Mesenteric fat pad (tissue), 1 donor: Measurements from ENCODE around the gene EPAS1. TPM values are rescaled to one million over a fixed set of nuclear protein-coding genes. Genes with fewer than 3 reads are reported as not detected.

Experiments
- DNase-seq: peaks from one replicate; pipeline ENCODE4 v3.0.0-alpha.2; 2020; ENCODE audit warnings: low spot score
- long read RNA-seq: library from polyadenylated mRNA; unstranded; transcript quantifications from one replicate; pipeline ENCODE4 v2.0.0, GENCODE V29; 2020
- total RNA-seq: library from RNA; stranded (reverse); fragmentation: NEBNext Ultra II Directional; extraction: Animal tissue kit (Norgen Biotek cat#: 25700); gene quantifications from one replicate; pipeline ENCODE4 v1.2.1, GENCODE V29; 2021
- donor health status: DM: yes; HTN: yes; CAD: no.

EPAS1 gene
- total RNA-seq, result 717 TPM
- long read RNA-seq, full-length matches to known transcripts, result 35 of 262 reads
- long read RNA-seq, partial matches to known transcripts, result 159 of 262 reads
- long read RNA-seq, other reads (novel, unspliced or antisense), result 68 of 262 reads

DNA sequence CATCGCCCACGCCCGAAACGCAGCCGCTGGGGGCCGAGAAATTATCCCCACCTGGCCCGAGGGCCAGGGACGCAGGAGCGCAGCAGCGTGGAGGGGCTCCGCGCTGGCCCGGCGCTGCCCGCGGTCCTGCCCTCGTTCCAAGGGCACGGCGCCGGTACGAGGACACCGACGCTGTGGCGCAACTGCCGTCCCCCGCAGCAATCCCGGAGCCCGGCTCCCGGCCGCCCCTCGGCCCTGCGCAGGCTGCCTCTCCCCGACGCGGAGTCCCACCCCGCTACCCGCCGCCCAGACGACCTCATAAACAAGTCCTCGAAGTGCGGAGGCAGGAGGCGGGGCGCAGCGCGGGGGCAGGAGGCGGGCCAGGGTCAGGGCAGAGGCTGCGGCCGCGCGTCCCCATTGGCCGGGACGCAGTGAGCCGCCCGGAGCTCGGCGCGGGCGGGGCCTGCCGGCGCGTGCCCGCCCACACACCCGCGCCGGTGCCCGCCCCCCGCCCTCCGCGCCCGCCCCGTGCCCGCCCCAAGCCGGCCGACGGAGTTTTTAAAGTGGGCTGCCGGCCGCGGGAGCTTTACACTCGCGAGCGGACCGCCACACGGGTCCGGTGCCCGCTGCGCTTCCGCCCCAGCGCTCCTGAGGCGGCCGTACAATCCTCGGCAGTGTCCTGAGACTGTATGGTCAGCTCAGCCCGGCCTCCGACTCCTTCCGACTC is at the start of gene EPAS1:
Gene EPAS1, plus strand, starts transcription at position 568 of the 706 bp plus-strand sequence. CDS start 505 bp downstream, outside the sequence.
- DNase-seq, result peak; percentile 99

DNA sequence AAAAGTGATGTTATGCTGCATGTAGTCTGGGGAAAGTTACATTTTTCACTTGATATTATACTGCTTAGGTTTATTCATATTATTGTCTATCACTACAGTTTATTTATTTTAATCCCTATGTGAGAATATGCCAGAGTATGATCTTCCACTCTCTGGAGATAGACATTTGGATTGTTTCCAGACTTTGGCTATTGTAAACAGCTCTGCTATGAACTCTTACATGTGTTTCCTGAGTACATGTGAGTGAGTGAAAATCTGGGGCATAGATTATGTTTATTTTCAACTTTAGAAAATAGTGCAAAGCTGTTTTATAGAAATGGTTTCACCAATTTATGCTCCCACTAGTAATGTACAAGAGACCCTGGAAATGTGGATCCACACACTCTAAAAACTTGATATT is 49.0 kb upstream of the EPAS1 start:
- DNase-seq, result no peak

DNA sequence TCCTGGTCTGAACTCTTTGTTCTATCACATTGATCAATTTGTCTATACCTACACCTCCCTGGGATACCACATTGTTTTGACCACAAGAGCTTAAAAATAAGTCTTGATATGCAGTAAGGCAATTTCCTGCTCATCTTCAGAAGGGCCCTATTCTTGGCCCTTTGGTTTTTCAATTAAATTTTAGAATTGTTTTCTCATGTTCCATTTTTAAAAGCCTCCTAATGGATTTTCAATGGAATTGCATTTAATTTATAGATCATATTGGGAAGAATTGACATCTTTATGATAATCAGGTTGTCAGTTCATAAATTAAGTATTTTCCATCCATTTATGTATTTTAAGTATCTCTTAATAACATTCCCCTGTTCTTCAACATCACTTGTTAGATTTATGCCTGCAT is 47.6 kb upstream of the EPAS1 start:
- no peak for DNase-seq

DNA sequence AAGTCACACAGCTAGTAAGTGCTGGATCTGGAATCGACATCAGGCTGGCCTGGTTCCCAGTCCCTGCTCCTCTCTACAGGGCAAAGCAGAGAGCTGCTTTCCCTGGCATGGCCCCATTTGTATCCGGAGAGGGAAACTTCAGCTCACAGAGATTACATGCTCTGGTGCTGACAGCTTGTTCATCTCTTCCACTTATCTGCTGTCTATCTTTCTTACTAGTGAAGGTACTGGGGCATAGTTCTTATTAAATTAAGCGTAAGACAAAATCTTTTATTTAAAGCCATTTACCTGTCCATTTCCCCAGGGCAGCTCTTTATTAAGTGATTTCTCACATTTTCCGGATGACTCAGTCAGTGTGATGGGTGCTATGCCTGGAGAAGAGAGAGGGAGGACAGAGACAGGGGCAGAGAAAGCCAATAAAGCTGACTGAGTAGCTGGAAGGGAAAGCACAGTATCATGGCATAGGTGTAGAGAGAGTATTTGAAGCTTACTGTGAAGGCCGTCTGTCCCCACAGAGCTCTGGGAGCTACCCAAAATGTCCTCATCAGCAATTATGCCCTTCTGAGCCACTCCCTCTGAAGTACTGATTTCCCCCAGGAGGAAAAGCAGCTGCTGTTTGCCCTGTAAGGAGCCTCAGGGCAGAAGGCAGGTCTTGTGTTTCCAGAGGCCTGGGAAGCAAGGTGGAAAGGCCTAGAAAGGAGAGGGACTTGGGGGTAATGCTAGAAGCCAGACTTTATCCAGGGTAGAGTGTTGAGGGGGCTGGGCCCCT is 44.1 kb upstream of the EPAS1 start:
- DNase-seq, result no peak

DNA sequence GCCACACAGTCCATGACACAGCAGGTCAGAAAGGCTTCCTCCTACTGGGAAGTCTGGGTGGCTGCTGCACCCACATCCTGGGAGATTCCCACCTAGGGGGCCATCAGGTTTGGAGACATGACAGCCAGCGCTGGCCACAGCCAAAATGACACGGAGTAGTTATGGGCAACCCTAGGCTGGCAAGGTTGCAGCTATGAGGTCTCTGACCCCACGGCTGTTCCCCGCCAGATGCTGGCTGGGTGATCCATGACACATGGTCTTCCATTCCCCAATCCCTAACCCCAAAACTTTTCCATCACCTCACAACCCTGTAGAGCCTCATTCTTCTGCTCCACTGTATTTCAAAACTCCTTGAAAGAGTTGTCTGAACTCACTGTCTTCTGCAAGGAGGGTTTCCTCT is 42.7 kb upstream of the EPAS1 start:
- DNase-seq, result no peak

DNA sequence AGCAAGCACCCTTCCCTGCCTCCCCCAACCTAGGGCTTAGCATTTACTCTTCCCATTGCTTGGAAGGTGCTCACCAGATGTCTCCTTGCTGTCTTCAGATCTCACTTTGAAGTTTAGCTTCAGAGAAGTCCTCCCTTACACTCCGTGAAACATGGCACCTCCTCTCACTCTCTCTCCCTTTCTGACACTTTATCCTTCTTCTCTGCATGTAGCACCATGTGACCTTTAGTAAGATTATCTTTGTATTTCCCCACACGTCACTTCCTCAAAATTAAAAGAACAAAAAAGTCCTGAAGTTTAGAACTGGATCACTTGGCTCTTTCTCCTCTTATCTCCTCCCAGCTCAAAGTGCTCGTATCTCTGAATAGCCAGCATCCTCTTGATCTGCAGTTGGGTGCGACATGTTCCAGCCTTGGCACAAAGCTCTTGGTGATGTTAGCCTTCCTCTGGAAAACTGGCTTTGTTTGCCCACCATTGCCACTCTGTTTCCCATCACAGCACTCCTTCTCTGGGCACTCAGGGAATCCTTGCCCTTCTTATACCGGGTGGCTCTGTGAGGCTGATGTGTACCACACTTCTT is 40.6 kb upstream of the EPAS1 start:
- DNase-seq, result no peak

DNA sequence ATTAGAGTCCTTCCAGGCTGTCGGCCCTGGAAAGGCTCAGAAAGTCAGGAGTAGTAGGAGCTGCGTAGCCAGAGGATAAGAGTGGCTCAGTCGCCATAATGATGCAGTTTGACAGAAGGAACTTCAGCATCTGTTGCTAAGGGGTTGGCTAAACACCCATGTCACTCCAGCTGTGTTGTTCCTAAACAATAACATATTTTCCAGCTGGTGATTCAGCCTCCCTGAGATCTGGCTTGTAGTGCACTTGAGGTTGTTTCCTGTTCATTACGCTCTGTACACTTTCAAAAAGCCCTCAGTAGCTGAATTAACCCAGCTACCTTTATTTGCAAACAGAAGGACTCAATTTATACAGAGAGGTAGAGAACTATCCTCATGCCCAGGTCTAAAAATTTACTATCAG is 39.7 kb upstream of the EPAS1 start:
- no peak for DNase-seq

DNA sequence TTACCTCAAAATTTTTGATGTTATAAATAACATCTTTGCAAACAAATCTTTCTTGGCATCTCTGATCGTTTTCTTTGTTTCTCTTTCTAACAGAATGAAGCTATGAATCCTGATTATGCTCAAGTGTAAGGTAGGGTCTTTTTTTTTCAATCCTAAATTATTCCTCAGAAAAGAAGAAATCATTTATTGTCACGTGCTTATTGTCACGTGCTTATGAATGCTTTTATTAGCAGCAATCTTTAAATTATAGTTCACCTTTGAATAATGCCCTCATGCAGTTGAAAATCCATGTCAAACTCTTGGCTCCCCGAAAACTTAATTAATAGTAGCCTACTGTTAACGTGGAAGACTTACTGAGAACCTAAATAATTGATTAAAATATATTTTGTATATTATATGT is 39.2 kb upstream of the EPAS1 start:
- DNase-seq, result no peak

DNA sequence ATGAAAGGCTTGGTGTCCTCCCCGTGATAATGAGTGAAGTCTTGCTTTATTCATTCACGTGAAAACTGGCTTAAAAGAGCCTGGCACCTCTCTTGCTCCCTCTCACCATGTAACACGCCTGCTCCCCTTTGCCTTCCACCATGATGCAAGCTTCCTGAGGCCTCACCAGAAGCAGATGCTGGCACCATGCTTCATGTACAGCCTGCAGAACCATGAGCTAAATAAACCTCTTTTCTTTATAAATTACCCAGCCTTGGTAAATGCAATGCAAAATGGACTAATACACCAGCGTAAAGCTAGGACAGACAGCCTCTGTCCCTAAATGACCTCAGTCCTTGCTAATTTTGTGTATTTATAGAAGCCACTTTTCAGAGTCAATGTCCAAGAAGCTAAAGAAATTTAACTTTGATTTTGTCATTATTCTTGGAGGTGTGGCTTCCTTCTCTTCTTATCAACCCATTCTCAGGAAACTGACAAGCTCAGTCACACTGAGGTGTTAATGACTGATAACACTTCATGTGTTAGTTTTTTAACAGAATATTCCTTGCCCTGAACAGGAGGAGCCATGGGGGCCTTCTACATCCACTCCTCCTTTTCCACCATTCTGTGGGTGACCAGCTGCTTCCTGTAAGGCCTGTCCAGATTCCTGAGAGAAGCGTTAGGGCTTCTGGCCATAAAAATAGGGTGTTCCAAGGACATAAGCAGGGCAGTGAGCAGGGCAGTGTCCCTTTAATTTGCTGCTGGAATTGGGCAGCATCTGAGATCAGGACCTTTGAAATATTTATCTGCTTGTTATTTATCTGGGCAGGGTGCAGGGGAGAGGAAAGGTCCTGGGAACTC is 38.0 kb upstream of the EPAS1 start:
- no peak for DNase-seq

DNA sequence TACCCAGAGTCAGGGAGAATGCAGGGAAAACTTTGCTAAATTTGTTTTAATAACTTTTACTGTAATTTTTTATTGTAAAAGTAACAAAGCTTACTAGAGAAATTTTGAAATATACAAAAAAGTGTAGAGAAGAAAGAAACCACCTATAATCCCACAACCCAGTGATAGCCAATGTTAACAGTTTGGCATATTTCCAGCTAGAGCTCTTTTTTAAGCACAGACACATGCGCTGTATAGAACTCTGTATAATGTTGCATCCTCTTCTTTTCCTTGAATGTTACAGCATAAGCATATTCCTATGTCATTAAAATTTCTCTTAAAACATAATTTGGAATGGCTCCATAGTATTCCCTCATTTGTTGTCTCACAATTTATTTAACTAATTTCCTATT is 37.4 kb upstream of the EPAS1 start:
- no peak for DNase-seq

DNA sequence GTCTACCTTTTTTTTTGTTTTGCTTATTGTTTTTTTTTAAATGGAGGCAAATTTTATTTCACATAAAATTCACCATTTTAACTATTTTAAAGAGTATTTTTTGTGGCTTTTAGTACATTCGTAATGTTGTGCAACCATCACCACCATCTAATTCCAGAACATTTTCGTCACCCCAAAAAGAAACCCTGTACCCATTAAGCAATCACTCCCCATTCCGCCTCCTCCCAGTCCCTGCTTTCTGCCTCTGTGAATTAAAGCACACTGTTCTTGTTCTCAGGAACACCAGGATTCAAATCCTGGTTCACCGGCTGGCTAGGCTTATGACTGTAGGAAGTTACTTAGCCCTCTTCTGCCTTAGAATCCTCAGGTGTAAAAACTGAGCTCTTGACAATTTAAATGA is 36.9 kb upstream of the EPAS1 start:
- DNase-seq, result no peak

DNA sequence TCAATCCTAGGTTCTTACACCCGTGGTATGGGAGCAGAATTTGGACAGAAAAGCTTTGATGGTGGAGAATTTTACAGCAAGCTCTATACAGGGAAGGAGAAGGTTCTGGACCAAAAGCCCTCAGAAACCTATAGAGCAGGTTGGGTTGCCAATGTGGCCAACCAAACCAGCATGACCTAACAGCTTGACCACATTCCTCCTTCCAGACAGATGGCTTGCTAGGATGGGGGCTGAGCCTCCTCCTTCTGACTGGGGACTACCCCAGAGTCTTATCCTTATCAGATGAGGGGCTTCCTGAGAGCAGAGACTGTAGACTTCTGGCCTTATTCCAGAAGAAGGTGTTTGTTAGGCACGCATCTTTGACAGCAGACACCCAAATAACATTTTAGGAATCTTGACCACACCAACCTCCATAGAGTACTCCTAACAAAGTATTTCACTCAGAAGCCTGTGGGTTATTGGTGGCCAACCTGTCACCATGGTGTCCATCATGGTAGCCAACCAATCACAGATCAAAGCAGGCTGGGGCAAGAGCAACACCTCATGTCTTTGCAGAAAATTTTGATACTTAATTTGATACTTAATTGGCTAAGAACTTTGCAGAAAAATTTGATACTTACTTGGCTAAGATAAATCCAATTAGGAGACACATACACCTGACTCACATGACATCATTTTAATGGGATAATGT is 34.8 kb upstream of the EPAS1 start:
- DNase-seq, result no peak

DNA sequence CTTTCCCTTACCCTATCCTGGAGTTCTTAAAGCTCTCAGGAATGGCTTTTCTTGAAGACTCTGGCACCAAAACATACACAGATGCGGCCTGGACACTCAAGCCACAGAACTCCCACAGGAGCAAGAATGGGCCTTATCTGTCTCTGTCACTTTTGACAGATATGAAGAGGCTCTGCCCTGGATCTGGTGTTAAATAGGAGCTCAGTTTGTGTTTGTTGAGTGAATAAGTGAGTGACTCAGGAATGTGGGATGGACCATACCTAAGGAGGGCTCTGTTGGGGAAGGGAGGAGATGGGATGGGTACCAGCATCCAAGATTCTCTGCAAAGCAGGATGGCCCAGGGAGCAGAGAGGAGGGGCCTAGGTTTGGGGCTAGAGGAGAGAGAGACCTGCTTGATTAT is 33.9 kb upstream of the EPAS1 start:
- no peak for DNase-seq

DNA sequence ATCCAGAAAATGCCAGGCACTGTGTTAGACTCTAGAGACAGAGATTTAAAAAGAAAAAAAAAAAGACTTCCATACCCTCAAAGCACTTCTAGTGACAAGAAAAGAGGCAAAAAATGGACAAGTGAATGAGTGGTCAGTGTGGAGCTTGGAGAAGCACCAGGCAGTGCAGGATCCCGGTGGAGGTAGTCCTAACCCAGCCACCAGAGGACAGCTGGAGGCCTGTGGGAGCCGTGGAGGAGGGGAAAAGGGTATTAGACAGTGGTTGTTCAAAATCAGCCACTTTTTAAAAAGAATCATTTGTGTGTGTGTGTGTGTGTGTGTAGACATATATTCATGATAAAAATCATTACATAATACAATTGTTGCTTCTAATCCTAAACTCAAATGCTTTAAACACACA is 32.8 kb upstream of the EPAS1 start:
- no peak for DNase-seq

DNA sequence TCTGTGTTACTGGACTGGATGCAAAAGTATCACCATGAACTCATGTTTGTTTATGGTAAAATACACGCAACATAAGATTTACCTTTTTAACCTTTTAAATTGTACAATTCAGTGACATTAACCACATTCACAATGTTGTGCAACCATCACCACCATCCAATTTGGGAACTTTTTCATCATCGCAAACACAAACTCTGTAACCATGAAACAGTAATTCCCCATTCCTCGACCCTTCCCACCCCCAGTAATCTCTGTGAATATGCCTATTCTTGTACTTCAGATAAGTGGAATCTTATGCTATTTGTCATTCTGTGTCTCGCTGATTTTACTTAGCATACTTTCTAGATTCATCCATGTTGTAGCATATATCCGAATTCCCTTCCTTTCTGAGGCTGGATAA is 31.1 kb upstream of the EPAS1 start:
- DNase-seq, result no peak

DNA sequence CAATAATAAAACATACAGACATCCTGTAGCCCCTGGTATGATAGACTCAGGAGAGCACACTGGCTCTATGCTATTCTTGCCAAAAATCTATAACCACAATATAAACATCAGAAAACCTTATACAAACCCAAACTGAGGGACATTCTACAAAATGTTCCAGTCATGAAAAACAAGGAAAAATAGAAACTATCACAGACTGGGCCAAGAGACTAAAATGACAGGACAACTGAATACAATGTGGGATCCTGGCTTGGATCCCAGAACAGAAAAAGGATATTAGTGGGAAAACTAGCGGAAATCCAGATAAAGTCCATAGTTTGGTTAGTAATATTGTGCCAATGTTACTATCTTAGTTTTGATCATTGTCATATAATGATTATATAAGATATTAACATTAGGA is 29.6 kb upstream of the EPAS1 start:
- DNase-seq, result no peak

DNA sequence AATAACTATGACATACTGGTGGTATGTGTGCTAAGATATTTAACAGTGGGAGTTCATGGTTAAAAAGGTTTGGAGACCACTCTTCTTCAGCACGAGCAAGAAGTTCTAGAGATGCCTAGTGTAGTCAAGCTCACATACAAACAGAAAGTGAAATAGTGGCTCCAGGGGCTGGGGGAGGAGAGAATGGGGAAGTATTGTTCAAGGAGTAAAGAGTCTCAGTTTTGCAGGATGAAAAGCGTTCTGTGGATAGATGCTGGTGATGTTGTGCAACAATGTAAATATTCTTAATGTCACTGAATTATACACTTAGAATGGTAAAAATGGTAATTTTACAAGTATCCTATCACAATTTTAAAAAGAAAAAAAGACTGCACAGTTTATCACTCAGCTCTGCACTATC is 29.0 kb upstream of the EPAS1 start:
- no peak for DNase-seq

DNA sequence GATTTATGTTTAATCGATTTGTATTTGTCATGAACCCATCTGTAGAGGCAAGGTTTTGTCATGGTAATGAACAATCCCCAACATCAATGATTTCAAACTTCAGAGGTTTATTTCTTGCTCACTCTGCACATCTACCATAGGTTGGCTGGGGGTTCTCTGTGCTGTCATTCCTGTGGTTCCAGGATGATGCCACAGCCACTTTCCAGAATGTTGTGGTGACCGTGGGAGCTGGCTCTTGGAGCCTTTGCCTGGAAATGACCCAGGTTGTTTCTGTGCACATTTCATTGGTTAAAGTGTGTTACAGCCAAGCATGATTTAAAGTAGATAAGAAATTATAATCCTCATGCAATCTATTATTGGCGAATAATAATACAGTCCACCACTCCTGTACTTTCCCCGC is 28.2 kb upstream of the EPAS1 start:
- DNase-seq, result no peak

DNA sequence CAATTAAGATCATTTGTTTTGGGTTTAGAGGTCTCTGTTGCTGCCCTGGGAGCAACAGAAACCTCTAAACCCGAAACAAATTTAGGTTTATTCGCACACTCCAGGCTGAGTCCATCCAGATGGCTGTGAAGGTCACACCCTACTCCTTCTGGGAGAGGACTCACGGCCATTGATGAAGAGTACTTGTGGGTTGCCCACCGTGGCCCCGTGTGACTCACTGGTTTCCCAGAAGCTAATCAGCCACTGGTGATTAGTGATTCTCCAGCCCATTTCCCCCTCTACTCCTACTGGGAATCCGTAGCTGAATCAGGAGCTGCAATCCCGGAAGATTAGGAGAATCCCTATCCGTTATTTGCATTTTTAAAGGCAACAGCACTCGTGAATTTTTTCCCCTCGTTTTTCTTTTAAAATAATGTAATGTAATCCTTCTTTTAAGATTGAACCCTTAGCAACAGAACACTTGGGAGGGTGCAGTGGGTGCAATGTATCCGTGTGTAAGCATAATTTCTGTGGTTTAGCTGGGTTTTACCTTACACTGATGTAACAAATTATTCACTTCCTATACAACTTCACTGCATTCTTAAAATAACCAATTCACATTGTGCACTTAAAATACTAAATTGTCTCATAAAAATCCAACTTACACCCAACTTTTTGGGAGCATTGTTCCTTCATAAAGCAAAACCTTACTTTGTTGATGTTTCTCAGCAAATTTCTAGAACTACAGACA is 27.5 kb upstream of the EPAS1 start:
- DNase-seq, result no peak

DNA sequence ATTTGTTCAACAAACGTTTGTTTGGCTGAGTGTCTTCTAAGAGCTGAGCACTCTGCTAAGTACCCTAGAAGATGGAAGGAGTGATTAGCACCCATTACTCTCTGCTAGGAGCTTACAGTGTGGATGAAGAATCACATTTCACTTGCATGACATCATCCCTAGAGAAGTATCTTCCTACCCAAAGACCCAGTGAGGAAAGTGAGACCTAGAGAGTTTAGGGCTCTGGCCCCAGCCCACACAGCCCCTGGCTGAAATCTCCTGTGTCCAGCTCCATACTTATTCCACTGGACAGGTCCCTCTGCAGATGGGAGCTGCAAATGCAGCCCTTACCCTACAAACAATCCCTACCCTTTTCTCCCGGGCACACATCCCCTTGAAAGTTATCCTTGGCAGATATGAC is 26.8 kb upstream of the EPAS1 start:
- no peak for DNase-seq
